Fibroblast of skin of abdomen (primary cell): ENCODE results near the gene LOXHD1.

Source experiments
- DNase-seq: peaks from one replicate; pipeline ENCODE4 v3.0.0-alpha.2; 2013

Gene LOXHD1

GRCh38 chr18:46574000-46574742 is 82.8 kb downstream of the LOXHD1 start:
- DNase-seq = no peak

- DNase-seq = no peak
These were observed 83.9 kb downstream of the LOXHD1 start for GRCh38 chr18:46573156-46573555.

- no peak for DNase-seq
These were observed 85.3 kb downstream of the LOXHD1 start for GRCh38 chr18:46571756-46572155.

- no peak for DNase-seq
These were observed 86.4 kb downstream of the LOXHD1 start for GRCh38 chr18:46570666-46571065.

GRCh38 chr18:46570134-46570533 is 86.9 kb downstream of the LOXHD1 start:
- DNase-seq = no peak

GRCh38 chr18:46569211-46569610 is 87.8 kb downstream of the LOXHD1 start:
- no peak for DNase-seq

- no peak for DNase-seq
These were observed 89.8 kb downstream of the LOXHD1 start for GRCh38 chr18:46567196-46567595.

GRCh38 chr18:46566111-46566510 is 90.9 kb downstream of the LOXHD1 start:
- no peak for DNase-seq

- DNase-seq = no peak
These were observed 91.8 kb downstream of the LOXHD1 start for GRCh38 chr18:46565256-46565655.

- DNase-seq = no peak
These were observed 93.7 kb downstream of the LOXHD1 start for GRCh38 chr18:46563317-46563716.

- DNase-seq = no peak
These were observed 94.3 kb downstream of the LOXHD1 start for GRCh38 chr18:46562674-46563192.

GRCh38 chr18:46560671-46561045 is 96.4 kb downstream of the LOXHD1 start:
- DNase-seq = no peak

- no peak for DNase-seq
These were observed 96.9 kb downstream of the LOXHD1 start for GRCh38 chr18:46559946-46560670.

GRCh38 chr18:46559296-46559695 is 97.7 kb downstream of the LOXHD1 start:
- no peak for DNase-seq

GRCh38 chr18:46556590-46557206 is 100.3 kb downstream of the LOXHD1 start:
- DNase-seq = no peak

GRCh38 chr18:46555724-46556123 is 101.3 kb downstream of the LOXHD1 start:
- no peak for DNase-seq

- DNase-seq = no peak
These were observed 101.8 kb downstream of the LOXHD1 start for GRCh38 chr18:46555213-46555612.

- DNase-seq = no peak
These were observed 102.5 kb downstream of the LOXHD1 start for GRCh38 chr18:46554406-46555080.

GRCh38 chr18:46550609-46551008 is 106.4 kb downstream of the LOXHD1 start:
- no peak for DNase-seq

GRCh38 chr18:46547520-46547919 is 109.5 kb downstream of the LOXHD1 start:
- DNase-seq = no peak

- DNase-seq = peak; percentile 20
These were observed 110.8 kb downstream of the LOXHD1 start for GRCh38 chr18:46546111-46546640.

GRCh38 chr18:46542545-46542944 is 114.5 kb downstream of the LOXHD1 start:
- DNase-seq = no peak
